Measurements from ENCODE around the gene CYP4F2.
"Not testable (repeated sequence)": the region's sequence is repeated elsewhere in the genome, so short reads cannot be mapped to it uniquely, and the experiment has no call there.

CYP4F2 gene, protein sequence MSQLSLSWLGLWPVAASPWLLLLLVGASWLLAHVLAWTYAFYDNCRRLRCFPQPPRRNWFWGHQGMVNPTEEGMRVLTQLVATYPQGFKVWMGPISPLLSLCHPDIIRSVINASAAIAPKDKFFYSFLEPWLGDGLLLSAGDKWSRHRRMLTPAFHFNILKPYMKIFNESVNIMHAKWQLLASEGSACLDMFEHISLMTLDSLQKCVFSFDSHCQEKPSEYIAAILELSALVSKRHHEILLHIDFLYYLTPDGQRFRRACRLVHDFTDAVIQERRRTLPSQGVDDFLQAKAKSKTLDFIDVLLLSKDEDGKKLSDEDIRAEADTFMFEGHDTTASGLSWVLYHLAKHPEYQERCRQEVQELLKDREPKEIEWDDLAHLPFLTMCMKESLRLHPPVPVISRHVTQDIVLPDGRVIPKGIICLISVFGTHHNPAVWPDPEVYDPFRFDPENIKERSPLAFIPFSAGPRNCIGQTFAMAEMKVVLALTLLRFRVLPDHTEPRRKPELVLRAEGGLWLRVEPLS

DNA sequence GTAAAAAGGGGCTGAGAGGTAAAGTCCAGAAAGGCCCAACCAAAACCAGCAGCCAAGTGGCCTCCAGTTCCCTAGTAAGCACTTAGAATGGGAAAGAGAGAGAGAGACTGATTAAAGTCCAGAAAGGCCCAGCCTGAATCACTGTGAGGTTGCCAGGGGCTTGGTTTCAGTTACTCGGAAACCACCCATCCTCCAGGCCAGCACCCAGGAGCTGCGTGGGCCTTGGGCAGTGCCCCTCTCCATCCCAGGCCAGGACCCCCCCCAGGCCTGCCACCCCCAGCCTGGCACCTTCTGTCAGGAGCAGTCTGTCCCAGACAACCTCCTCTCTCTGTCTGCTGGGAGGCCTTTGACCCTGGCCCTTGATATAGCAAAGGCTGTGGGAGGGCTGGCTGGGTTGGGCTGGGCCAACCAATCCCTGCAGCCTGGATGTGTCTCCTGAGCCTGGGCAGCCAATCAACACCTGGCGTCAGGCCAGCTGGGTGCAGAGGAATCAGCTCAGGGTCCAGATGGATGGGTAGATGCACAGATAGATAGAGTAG is at the start of gene CYP4F2:
TSS of gene CYP4F2 (minus strand) at position 337 of the 539 bp plus-strand sequence. CDS start 463 bp downstream, outside the sequence.
- no peak for DNase-seq

GRCh38 chr19:15945301-15945700 is 47.4 kb upstream of the CYP4F2 start:
- DNase-seq = no peak

DNA sequence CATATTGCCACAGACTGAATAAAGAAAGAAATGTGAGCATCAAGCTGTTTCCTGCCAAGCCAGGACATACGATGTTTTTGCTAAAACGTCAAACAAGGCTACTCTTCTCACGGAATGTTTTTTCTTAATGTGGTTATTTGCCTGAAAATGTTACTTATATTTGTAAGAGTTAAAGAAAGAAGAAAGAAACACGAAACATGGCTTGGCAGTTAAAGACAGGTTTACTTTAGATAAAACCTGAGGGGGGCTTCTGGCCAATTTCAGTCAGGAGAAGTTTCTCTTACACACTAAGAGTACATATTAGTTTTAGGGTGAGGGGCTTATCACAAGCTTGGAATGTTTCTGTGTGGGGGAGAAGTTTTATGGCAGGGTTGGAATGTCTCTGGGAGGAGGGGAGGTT is 46.5 kb upstream of the CYP4F2 start:
- DNase-seq = no peak

DNA sequence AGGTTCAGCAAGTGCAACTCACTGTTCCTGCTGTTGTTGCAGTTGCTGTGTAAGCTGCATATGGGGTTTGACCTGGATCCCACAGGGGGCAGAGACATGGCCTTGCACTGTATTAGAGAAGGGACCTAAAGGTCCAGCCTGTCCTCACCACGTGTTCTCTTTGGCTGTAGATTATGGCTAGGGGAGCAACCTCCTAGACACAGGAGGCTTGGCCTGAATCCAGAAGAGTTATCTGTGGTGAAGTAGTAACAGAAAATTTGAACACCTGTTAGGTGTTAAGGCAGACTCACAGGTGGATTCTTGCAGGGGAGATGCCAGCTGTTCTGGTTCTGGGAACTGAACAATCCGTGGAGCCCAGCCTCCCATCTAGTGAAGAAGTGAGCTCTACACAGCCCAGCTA is 39.9 kb upstream of the CYP4F2 start:
- no peak for DNase-seq

DNA sequence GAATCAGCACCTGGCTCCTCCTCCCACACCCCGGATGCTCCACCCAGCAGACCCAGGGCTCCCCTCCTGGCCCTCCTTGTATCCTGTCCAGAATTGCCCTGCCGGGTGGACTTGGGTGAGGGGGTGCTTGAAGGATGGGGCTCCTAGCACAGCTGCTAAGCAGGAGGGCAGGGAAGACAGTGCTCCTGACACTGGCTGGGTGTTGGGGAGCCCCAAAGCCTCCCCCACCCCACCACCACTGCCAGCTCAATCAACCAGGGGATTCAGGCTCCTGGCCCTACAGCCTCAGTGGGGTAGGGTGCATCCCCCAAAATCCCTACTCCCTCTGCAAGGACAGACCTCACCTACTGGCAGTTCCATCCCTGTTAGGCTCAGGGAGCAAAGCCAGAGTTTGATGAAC is 39.1 kb upstream of the CYP4F2 start:
- no peak for DNase-seq

DNA sequence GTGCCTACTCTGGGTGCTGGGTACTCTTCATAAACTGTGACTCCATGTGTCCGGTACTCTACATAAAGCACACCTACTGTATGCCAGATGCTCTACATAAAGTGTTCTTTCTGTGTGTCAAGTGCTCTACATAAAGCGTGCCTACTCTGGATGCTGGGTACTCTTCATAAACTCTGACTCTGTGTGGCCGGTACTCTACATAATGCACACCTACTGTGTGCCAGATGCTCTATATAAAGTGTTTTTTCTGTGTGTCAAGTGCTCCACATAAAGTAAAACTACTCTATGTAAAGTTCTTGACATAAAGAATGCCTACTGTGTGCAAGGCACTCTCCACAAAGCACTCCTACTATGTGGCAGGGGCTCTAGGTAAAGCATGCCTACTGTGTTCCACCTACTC is 38.3 kb upstream of the CYP4F2 start:
- no peak for DNase-seq

- no peak for DNase-seq
Measured at GRCh38 chr19:15935167-15935702, 37.4 kb upstream of the CYP4F2 start.

GRCh38 chr19:15934332-15935078 is 36.6 kb upstream of the CYP4F2 start, which contains the start of gene CYP4F11:
CYP4F11 (minus strand) TSS chr19:15934529; CDS start chr19:15934408, 121 bp downstream.
- DNase-seq = no peak

DNA sequence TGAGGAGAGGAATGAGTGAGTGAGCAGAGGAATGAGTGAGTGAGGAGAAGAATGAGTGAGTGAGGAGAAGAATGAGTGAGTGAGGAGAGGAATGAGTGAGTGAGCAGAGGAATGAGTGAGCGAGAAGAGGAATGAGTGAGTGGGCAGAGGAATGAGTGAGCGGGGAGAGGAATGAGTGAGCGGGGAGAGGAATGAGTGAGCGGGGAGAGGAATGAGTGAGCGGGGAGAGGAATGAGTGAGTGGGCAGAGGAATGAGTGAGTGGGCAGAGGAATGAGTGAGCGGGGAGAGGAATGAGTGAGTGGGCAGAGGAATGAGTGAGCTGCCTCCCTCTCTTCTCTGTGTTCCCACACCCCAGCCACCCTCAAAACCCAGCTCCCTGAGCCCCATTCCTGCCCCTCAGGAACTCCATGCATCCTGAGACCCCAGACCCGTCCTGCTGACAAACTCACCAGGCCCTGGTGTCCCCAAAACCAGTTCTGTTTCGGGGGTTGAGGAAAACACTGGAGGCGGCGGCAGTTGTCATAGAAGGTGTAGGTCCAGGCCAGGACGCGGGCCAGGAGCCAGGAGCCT is 36.0 kb upstream of the CYP4F2 start:
- not testable (repeated sequence) for DNase-seq

DNA sequence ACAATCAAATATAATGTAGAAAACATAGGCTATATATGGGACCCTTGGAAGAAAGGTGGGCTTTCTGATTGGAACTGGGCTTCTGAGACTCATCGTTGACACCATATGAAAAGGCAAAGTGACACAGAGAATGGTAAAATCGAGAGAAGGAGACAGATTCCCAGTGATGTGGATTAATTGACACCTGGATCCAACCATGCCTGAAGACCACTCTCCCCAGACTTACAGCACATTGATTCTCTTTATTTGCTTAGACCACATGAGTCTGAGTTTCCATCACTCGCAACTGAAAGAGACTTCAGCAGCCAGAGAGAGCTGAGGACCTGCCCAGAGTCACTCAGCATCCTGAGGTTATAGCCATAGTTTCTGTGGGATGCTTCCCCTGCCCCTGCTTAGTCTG is 30.4 kb upstream of the CYP4F2 start:
- DNase-seq = no peak

- no peak for DNase-seq
Measured at GRCh38 chr19:15926484-15926883, 28.6 kb upstream of the CYP4F2 start.

DNA sequence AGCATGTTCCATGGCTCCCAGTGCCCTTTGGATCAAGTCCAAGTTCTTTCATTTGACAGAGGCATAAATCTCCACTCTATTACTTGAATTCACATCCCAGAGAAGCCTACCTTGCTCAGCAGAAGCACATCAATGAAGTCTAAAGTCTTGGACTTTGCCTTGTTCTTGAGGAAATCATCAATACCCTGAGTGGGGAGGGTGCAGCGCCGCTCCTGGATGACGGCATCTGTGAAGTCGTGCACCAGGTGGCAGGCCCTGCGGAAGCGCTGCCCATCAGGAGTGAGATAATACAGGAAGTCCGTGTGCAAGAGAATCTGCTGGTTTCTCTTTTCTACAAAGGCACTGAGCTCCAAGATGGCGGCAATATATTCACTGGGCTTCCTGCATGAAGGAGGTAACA is 25.8 kb upstream of the CYP4F2 start:
- no peak for DNase-seq

DNA sequence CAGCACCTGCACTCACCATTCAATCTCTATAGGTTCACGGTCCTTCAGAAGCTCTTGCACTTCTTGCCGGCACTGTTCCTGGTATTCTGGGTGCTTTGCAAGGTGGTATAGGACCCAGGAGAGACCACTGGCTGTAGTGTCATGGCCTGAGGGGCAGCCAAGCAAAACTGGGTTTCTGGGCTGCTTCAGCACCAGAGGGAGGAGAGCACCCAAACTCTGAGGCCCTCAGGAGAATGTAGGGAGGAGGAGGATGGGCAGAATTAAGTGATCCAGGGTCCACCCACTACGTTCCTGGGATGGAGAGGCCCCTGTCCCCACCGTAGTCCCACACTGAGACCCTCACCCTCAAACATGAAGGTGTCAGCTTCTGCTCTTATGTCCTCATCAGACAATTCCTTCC is 24.1 kb upstream of the CYP4F2 start:
- DNase-seq = no peak

DNA sequence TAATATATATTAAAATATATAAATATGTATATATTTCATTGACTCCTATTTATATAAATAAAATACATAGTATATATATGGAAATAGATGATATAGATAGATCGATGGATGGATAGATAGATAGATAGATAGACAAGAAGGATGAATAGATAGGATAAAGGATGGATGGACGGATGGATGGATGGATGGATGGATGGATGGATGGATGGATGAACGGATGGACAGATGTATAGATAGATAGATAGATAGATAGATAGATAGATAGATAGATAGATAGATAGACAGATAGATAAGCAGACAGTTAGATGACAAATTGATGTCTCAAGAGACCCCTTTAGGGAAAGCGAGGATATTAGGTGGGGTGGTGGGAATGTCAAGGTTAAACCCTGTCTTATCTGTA is 21.4 kb upstream of the CYP4F2 start:
- DNase-seq = no peak

GRCh38 chr19:15915109-15915508 is 17.2 kb upstream of the CYP4F2 start:
- no peak for DNase-seq

- no peak for DNase-seq
Measured at GRCh38 chr19:15913830-15914229, 16.0 kb upstream of the CYP4F2 start.

DNA sequence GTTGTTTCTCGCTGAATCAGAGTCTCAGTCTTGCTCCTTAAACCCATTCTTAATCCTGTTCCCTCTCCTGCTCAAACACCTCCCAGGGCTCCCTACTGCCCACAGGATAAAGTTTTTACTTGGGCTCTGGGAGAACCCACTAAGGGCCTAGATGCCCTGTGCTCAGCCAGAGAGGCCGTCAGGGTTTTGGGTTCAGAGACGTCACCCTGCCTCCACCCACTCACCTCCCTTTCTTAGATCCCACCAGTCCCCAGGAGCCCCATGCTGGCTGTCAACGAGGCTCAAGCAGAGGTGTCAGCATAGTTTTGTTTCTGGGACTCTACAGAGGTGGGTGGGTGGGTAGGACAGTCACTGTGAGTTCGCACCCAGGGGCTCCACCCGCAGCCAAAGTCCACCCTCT is 15.5 kb upstream of the CYP4F2 start:
- no peak for DNase-seq

GRCh38 chr19:15911599-15912235 is 13.8 kb upstream of the CYP4F2 start:
- DNase-seq = no peak

- DNase-seq = no peak
Measured at GRCh38 chr19:15905026-15905425, 7.2 kb upstream of the CYP4F2 start.

GRCh38 chr19:15902898-15903297 is 5.0 kb upstream of the CYP4F2 start:
- not testable (repeated sequence) for DNase-seq

DNA sequence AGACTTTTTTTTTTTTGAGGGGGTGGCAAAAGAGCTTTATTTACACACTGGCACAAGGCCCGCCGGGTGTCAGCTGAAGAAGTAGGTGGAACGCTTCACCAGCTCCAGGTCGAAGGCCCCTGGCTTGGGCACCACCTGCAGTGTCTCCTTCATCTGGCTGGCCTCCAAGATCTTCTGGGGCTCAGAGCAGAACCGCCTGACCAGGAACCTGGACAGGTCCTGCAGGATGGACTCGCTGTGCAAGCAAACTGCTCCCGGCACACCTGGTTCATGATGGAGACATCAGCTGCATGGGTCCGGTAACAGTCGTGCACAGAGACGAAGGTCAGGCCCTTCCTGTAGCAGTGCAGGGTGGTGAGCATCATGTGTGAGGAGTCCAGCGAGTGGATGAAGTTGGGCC is 4.4 kb upstream of the CYP4F2 start:
- no peak for DNase-seq

DNA sequence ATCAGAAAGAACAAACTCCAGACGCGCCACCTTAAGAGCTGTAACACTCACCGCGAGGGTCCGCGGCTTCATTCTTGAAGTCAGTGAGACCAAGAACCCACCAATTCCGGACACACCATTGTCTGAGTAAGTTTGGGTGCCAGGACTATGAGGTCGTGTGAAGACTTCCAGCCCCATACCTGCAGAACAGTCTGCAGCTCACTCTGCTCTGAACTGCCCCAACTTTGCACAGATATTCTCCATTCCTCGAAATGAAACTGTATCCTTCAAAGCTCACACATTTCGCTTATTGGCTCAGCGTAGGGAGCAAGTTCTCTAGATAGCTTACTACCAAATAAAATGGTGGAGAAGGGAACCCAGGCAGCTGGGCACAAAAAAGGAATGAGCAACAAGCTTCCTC is 2.6 kb upstream of the CYP4F2 start:
- DNase-seq = no peak

GRCh38 chr19:15900032-15900431 is 2.2 kb upstream of the CYP4F2 start:
- DNase-seq = not testable (repeated sequence)

All from CD4-positive, alpha-beta T cell treated with Interleukin-17A for 1 hour (primary cell).